Panc1 (cell line): ENCODE measurements around the gene DBH. TPM values are rescaled to one million over a fixed set of nuclear protein-coding genes. Genes with fewer than 3 reads are reported as not detected.

Experiments
- ATAC-seq: fragments of 200-7000 bp; cut with Tn5 transposase; 2 replicates; pipeline ENCODE4 v1.9.1; 2020; ENCODE audit warnings: mild to moderate bottlenecking, moderate library complexity
- BruUV-seq: library from RNA; stranded (reverse); fragments of 400-500 nt; replicated peaks from 2 replicates; lab custom pipeline; 2021; lab: Mats Ljungman, UMichigan
- CTCF ChIA-PET: fragments of 300-600 bp; sonication (Branson Sonifier 250); formaldehyde crosslinking; loops from one replicate; lab custom pipeline; 2022; ENCODE audit warnings: antibody characterized with exemption; lab: Charles Lee
- POLR2A ChIA-PET: fragments of 300-600 bp; sonication (Branson Sonifier 250); formaldehyde crosslinking; loops from one replicate; lab custom pipeline; 2022; ENCODE audit warnings: antibody characterized with exemption; lab: Charles Lee
- DNase-seq: peaks from one replicate; pipeline ENCODE4 v3.0.0-alpha.2; 2010; ENCODE audit warnings: low read depth, low spot score
- H3K27ac ChIP-seq: 2 replicates; pipeline ENCODE4 v1.5.1; 2011; ENCODE audit warnings: mild to moderate bottlenecking, low read length, inconsistent platforms
- H3K27me3 ChIP-seq: fragments of 200-500 bp; sonication (Bioruptor generic); 2 replicates; pipeline ENCODE4 v1.6.0; 2014; ENCODE audit warnings: low read length, inconsistent platforms; ENCODE audit not compliant: control insufficient read depth, insufficient read depth
- H3K36me3 ChIP-seq: fragments of 200-500 bp; sonication (Bioruptor generic); 2 replicates; pipeline ENCODE4 v1.5.1; 2014; ENCODE audit warnings: inconsistent platforms, mild to moderate bottlenecking, low read length, moderate library complexity; ENCODE audit not compliant: control insufficient read depth, insufficient read depth
- H3K4me1 ChIP-seq: 2 replicates; pipeline ENCODE4 v1.5.1; 2011; ENCODE audit warnings: inconsistent platforms, mild to moderate bottlenecking, low read length, moderate library complexity; ENCODE audit not compliant: control insufficient read depth, insufficient read depth
- H3K4me3 ChIP-seq, 2 experiments: 2 replicates each; pipeline ENCODE4 v1.5.1; 2011 to 2012; ENCODE audit warnings: low read depth in 2 of 2, low read length in 2 of 2, mild to moderate bottlenecking in 2 of 2, inconsistent platforms in 1 of 2, moderate library complexity in 1 of 2
- H3K9me3 ChIP-seq: fragments of 200-500 bp; sonication (Bioruptor generic); 2 replicates; pipeline ENCODE4 v1.5.1; 2014; ENCODE audit warnings: low read depth, mild to moderate bottlenecking, inconsistent platforms, low read length, moderate library complexity; ENCODE audit not compliant: control insufficient read depth, insufficient read depth
- CTCF ChIP-seq: fragments of 450-650 bp; IDR thresholded peaks from 2 replicates; pipeline ENCODE4 v1.5.1; 2017; ENCODE audit warnings: mild to moderate bottlenecking
- POLR2AphosphoS5 ChIP-seq: IDR thresholded peaks from 2 replicates; pipeline ENCODE4 v1.6.1; 2012; ENCODE audit warnings: mild to moderate bottlenecking, low read depth, low read length, moderate library complexity
- REST ChIP-seq, 2 experiments: IDR thresholded peaks; 2 replicates each; pipeline ENCODE4 v1.6.1; 2011 to 2012; ENCODE audit warnings: low read depth in 2 of 2, control low read depth in 1 of 2, low read length in 1 of 2, mild to moderate bottlenecking in 1 of 2, moderate library complexity in 1 of 2; ENCODE audit not compliant: insufficient read depth in 1 of 2
- SIN3A ChIP-seq: IDR thresholded peaks from 2 replicates; pipeline ENCODE4 v1.6.1; 2012; ENCODE audit warnings: low read depth, mild to moderate bottlenecking, low read length, moderate library complexity, borderline replicate concordance; ENCODE audit not compliant: insufficient read depth
- TCF7L2 ChIP-seq: IDR thresholded peaks from 2 replicates; pipeline ENCODE4 v1.6.1; 2011; ENCODE audit warnings: mild to moderate bottlenecking, low read depth, low read length, inconsistent platforms
- in situ Hi-C: cut with HindIII; loops from 2 replicates; pipeline ENCODE4 v1.10.0; 2016; ENCODE audit warnings: low sequenced_read_pairs, low pct_unique_long_range_greater_than_20kb
- intact Hi-C: fragments of 100-400 bp; cut with micrococcal nuclease; formaldehyde crosslinking; loops from one replicate; pipeline ENCODE4 v1.10.0; 2022; ENCODE audit not compliant: unreplicated experiment
- total RNA-seq: library from RNA; stranded (reverse); gene quantifications from one replicate; pipeline ENCODE4 v1.2.1, GENCODE V29; 2021; ENCODE audit not compliant: unreplicated experiment

Gene DBH
- total RNA-seq, 1 experiment from 2014 or later: not detected

GRCh38 chr9:133704711-133705181 lies 68.6 kb downstream of the DBH start:
- H3K4me3 ChIP-seq: no peak overlapping the region
- DNase-seq: no peak
- H3K27ac ChIP-seq: no peak overlapping the region
- no peaks in the 10 kb centered on the region for H3K36me3 ChIP-seq
- CTCF ChIA-PET: no interaction called here
- intact Hi-C loops (no loop called here), in situ Hi-C loops (no loop called here)
- TF ChIP-seq SIN3A (no peak), REST (IDR thresholded peaks at IDR 0.05; ENCODE audit: insufficient read depth in 1 of 2, low read depth in 2 of 2, low read length in 1 of 2) (no peak), POLR2AphosphoS5 (no peak), CTCF (no peak), TCF7L2 (no peak)
- BruUV-seq: no TSS peak
- ATAC-seq: no peak
- H3K4me1 ChIP-seq: no peaks in the 10 kb centered on the region
- POLR2A ChIA-PET: no interaction called here
- no peaks in the 10 kb centered on the region for H3K9me3 ChIP-seq
- no peaks in the 10 kb centered on the region for H3K27me3 ChIP-seq

DNA sequence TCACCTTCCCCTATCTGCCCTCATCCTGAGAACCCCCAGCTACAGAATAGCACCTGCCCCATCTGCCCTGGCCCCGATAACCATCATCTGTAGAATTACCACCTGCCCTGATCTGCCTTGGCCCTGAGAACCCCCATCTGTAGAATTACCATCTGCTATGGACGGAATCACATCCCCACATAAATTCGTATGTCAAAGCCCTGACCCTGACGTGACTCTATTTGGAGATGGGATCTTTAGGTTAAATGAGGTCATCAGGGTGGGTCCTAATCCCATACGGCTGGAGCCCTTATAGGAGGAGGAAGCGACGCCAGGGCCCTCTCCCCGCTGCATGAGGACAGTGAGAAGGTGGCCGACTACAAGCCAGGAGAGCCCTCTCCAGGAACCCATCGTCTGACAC lies 69.4 kb downstream of the DBH start:
- no peak overlapping the region for H3K4me3 ChIP-seq
- CTCF ChIA-PET: no interaction called here
- in situ Hi-C loops: no loop called here
- no peaks in the 10 kb centered on the region for H3K27me3 ChIP-seq
- no peak for DNase-seq
- TF ChIP-seq REST (IDR thresholded peaks at IDR 0.05; ENCODE audit: insufficient read depth in 1 of 2, low read depth in 2 of 2, low read length in 1 of 2) (no peak), TCF7L2 (no peak), CTCF (no peak), SIN3A (no peak), POLR2AphosphoS5 (no peak)
- H3K4me1 ChIP-seq: no peaks in the 10 kb centered on the region
- no TSS peak for BruUV-seq
- ATAC-seq: no peak
- no peaks in the 10 kb centered on the region for H3K36me3 ChIP-seq
- POLR2A ChIA-PET: no interaction called here
- no peaks in the 10 kb centered on the region for H3K9me3 ChIP-seq
- intact Hi-C loops: no loop called here
- H3K27ac ChIP-seq: no peak overlapping the region
